ENCODE measurements around the gene LAMB4. TPM values are rescaled to one million over a fixed set of nuclear protein-coding genes. Genes with fewer than 3 reads are reported as not detected.

LAMB4 gene
- total RNA-seq, 2 donors from 2014 or later, result not detected

DNA sequence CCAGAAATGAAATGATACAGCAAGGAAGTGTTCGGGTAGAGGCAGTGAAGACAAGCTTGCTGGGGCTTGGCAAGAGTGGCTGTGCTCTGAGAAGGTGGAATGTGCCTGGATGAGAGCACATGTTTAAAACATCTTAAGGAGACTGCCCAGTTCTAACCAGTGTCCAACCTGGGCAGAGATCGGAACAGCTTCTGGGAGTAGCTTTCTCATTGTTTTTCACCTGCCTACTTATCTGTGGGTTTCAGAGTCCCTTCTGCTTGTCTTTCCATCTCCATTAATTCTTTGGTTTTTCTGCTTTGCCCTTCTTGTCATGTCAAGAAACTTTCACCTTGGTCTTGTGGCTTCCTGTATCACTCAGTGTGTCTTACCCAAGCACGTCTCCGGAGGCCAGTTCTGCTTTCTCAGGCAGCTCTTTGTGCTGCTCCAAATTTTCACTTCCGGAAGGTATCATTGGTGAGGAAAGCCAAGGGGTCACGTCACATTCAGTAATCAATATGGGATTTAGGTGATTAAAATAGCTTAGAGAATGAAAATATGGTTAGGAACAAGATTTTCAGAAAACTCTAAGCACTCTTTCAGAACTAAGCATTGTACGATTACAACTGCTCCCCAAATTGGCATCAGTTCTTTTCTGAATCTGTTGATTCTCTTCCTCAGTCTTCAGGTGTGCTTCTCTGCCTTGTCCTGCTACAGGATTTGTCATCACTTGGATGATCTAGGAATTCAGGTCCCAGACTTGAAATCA is 5.5 kb upstream of the LAMB4 start:
- H3K36me3 Mint-ChIP-seq, result no peaks in the 10 kb centered on the region
- peak overlapping the region; percentile 53 for H3K4me3 Mint-ChIP-seq
- H3K27ac Mint-ChIP-seq, result peak overlapping the region; percentile 9 to 42
- ATAC-seq (peak; percentile 86 to 89), DNase-seq (ENCODE audit: low spot score) (no peak)
- H3K4me1 Mint-ChIP-seq (ENCODE audit: low read depth in 2 of 2), result peaks cover 17 to 18% of the 10 kb centered on the region in 2 donors
- no peaks in the 10 kb centered on the region for H3K9me3 Mint-ChIP-seq
- H3K27me3 Mint-ChIP-seq, result peaks cover 2 to 12% of the 10 kb centered on the region in 2 donors

DNA sequence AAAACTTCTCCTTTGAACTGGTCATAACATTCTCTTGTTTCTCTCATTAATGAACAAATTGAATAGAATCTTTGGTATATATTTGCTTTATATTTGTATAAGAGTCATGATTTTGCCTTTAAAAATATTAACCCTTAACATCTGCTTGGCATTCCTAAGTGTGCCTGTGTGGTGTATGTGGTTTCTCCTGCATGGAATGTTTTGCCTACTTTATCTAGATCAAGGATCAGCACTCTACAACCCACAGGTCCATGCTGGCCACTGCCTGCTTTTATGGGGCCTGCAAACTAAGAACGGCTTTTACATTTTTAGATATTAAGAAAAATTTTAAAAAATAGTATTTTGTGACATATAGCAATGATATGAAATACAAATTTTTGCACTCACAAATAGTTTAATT is 4.3 kb upstream of the LAMB4 start:
- peaks cover 17 to 18% of the 10 kb centered on the region in 2 donors for H3K4me1 Mint-ChIP-seq (ENCODE audit: low read depth in 2 of 2)
- ATAC-seq (no peak), DNase-seq (ENCODE audit: low spot score) (no peak)
- no peaks in the 10 kb centered on the region for H3K36me3 Mint-ChIP-seq
- H3K27ac Mint-ChIP-seq, result no peak overlapping the region
- no peaks in the 10 kb centered on the region for H3K9me3 Mint-ChIP-seq
- peaks cover 2 to 12% of the 10 kb centered on the region in 2 donors for H3K27me3 Mint-ChIP-seq
- H3K4me3 Mint-ChIP-seq, result no peak overlapping the region

DNA sequence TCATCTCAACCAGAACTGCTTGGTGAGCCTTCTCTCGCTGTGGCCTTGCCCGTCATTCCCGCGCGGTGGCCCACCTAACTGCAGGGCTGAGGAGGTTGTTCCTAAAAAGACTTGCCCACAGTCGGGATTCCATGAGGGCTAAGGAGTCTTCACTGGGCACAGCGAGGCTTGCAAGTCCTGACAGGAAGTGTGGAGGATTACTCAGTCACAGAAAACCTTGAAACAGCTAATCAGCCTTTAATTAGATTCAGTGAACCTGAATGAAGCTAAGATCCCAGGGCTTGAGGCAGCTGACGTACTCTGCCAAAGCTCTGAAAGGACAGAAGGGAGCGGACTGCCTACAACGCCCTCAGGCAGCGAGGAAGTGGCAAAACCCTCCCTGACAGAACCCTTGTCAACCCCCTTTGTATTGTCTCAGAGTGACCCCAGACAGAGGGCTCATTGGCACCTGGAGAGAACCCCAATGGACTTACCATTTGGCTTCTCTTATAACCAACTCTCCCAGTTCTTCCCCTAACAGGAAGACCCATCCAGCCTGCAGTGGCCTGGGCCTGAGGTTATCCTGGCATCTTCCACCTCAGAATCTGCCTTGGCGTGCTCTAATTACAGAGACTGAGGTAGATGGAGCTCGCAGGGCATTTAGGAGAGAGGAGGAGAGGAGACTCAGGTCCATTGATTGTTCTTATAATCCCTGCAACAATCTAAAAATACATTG is 2.5 kb upstream of the LAMB4 start:
- ATAC-seq, result no peak
- peaks cover 2 to 8% of the 10 kb centered on the region in 2 donors for H3K27me3 Mint-ChIP-seq
- H3K36me3 Mint-ChIP-seq, result no peaks in the 10 kb centered on the region

DNA sequence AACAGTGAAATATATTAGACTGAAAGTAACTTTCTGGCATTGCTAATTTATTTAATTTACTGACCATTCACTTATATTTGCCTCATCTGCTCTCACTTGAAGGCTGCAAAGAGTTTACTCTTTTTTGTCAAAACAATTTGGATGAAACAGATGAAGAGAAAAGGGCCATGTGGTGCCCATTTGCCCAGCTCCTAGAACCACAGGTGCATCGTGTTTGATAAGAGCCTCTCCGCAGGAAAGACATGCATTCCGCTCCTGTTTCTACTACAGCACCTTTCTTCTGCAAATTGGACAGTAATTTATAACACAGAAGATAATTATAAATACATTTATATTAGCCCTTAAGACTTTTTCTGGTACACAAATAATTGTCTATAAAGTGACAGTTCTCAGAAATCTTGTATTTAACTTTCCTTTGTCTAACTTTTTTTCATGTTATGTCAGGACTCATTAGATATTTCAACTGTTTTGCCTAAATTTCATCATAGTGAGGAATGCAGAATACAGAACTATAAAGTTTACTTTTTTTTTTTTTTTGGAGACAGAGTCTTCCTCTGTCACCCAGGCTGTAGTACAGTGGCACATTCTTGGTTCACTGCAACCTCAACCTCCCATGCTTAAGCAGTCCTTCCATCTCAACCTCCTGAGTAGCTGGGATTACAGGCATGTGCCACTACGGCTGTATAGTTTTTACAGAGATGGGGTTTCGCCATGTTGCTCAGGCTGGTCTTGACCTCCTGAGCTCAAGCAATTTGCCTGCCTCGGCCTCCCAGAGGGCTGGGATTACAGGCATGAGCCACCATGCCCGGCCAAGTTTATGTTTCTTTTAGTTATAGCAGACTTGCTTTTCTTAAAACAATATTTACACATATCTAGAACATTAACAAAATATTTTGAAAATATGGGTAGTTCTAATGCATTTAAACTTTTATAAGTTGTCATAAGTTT is 869 bp downstream of the LAMB4 start:
- peaks cover 2 to 5% of the 10 kb centered on the region in 2 donors for H3K27me3 Mint-ChIP-seq
- H3K9me3 Mint-ChIP-seq, result no peaks in the 10 kb centered on the region
- no peaks in the 10 kb centered on the region for H3K4me1 Mint-ChIP-seq (ENCODE audit: low read depth in 2 of 2)
- no peak for ATAC-seq
- no peak overlapping the region for H3K4me3 Mint-ChIP-seq
- no peaks in the 10 kb centered on the region for H3K36me3 Mint-ChIP-seq
- no peak for DNase-seq (ENCODE audit: low spot score)
- no peak overlapping the region for H3K27ac Mint-ChIP-seq

More for the DNA sequence above, 2.5 kb upstream of the LAMB4 start:
- Mint-ChIP-seq H3K4me3 (no peak overlapping the region), H3K9me3 (no peaks in the 10 kb centered on the region), H3K4me1 (ENCODE audit: low read depth in 2 of 2) (peaks cover 17 to 18% of the 10 kb centered on the region in 2 donors), H3K27ac (no peak overlapping the region)
- DNase-seq (ENCODE audit: low spot score), result no peak

DNA sequence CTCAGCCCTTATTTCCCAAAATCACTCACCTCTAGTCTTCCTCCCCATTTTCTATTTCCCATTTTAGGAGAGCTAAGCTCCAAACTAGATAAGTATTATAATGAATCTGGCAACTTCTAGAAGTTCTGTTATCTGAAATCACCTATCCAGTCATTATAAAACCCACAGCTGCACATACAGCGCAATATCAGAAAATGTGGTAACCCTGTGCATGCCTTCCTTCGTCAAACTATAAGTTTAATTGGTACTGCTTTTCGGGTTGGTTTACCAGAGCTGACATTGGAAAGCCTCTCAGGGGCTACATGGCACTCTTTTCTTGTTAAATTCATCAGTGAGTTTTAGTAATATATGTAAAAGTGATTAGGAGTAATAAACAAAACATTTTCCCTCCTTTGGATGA is 1.6 kb downstream of the LAMB4 start:
- DNase-seq (ENCODE audit: low spot score) (no peak), ATAC-seq (no peak)
- H3K4me1 Mint-ChIP-seq (ENCODE audit: low read depth in 2 of 2), result no peaks in the 10 kb centered on the region
- H3K36me3 Mint-ChIP-seq, result no peaks in the 10 kb centered on the region
- H3K9me3 Mint-ChIP-seq, result no peaks in the 10 kb centered on the region
- peaks cover 2 to 5% of the 10 kb centered on the region in 2 donors for H3K27me3 Mint-ChIP-seq
- H3K27ac Mint-ChIP-seq, result no peak overlapping the region
- no peak overlapping the region for H3K4me3 Mint-ChIP-seq

DNA sequence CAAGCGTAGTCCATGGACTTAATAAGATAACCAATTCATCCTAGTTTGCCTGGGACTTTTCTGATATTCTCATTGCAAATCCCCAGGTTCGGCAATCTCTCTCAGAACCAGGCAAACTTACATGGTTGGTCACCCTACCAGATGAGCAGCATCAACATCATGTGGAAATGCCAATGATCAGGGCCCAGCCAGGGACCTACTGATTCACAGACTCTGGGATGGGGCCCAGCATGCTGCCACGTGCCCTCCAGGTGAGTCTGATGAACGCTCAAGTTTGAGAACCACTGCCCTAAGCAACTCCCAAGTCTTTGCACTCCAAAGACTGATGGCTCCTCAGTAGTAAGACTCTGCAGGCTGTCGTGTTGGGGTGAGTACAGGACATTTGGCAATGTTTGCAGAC is 2.7 kb downstream of the LAMB4 start:
- H3K27ac Mint-ChIP-seq, result no peak overlapping the region
- no peak overlapping the region for H3K4me3 Mint-ChIP-seq

DNA sequence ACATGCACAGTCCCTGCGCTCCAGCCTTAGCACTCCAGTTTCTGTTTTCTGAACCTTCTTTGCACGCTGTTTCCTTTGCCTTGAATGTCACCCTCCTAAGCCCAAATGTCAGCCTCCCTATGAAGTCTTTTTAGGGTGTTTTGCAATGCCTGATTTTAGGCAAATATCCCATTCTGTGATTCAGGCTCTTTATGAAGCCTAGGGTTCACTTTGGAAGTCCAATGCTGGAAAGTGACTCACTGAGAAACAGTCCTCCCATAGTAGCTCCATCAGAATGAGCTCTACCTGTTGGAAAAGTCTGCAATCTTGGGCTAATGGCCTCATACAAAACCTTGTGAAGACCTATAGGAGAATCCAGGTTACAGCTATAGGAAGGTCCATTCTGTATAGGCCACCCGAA is 5.3 kb downstream of the LAMB4 start:
- no peaks in the 10 kb centered on the region for H3K36me3 Mint-ChIP-seq
- no peak for ATAC-seq
- no peak for DNase-seq (ENCODE audit: low spot score)
- H3K27ac Mint-ChIP-seq, result no peak overlapping the region
- no peaks in the 10 kb centered on the region for H3K4me1 Mint-ChIP-seq (ENCODE audit: low read depth in 2 of 2)
- H3K9me3 Mint-ChIP-seq, result no peaks in the 10 kb centered on the region
- no peak overlapping the region for H3K4me3 Mint-ChIP-seq
- H3K27me3 Mint-ChIP-seq, result no peaks in the 10 kb centered on the region

More for the DNA sequence above, 2.7 kb downstream of the LAMB4 start:
- Mint-ChIP-seq H3K9me3 (no peaks in the 10 kb centered on the region), H3K4me1 (ENCODE audit: low read depth in 2 of 2) (no peaks in the 10 kb centered on the region), H3K27me3 (peaks cover under 1 to 5% of the 10 kb centered on the region in 2 donors), H3K36me3 (no peaks in the 10 kb centered on the region)
- ATAC-seq (no peak), DNase-seq (ENCODE audit: low spot score) (no peak)

DNA sequence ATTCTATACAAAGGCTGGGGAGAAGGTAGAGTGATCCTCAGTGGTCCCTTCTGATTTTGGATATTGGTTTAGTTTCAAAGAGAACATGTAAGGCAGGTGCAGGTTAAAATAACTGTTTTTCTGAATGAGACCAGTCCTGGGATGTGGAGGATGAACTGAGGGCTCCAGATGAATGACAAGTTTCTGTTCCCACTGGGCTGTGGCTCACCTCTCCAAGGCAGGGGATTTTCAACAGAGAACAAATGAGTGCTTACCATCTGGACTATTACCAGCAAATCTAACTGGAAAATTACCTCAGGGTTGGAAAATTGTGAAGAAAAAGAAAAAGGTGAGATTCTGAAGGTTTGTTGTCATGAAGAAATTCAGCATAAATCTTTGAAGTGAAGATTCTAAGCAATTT is 8.0 kb downstream of the LAMB4 start:
- ATAC-seq (no peak), DNase-seq (ENCODE audit: low spot score) (no peak)
- no peaks in the 10 kb centered on the region for H3K9me3 Mint-ChIP-seq
- H3K27me3 Mint-ChIP-seq, result no peaks in the 10 kb centered on the region
- H3K27ac Mint-ChIP-seq, result no peak overlapping the region
- no peaks in the 10 kb centered on the region for H3K4me1 Mint-ChIP-seq (ENCODE audit: low read depth in 2 of 2)
- no peaks in the 10 kb centered on the region for H3K36me3 Mint-ChIP-seq
- H3K4me3 Mint-ChIP-seq, result no peak overlapping the region

DNA sequence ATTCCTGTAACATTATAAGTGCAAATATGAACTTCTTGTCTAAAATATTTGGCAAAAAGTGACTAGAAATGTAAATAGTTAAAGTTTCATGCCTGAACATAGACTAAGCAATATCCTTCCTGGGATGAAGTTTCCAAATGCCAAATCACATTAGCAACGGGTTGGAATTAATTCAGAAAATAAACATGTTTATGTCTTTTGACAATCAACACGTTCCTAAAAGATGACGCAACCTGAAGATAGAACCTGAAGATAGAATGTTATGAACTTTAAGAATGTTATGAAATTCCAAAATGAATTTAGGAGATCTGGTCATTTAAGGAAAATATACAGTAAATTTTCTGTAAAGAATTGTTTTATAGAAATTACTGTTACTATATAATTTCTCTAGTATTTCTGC is 9.2 kb downstream of the LAMB4 start:
- Mint-ChIP-seq H3K4me1 (ENCODE audit: low read depth in 2 of 2) (no peaks in the 10 kb centered on the region), H3K27ac (no peak overlapping the region), H3K4me3 (no peak overlapping the region), H3K9me3 (no peaks in the 10 kb centered on the region), H3K36me3 (no peaks in the 10 kb centered on the region), H3K27me3 (no peaks in the 10 kb centered on the region)
- ATAC-seq (no peak), DNase-seq (ENCODE audit: low spot score) (no peak)

DNA sequence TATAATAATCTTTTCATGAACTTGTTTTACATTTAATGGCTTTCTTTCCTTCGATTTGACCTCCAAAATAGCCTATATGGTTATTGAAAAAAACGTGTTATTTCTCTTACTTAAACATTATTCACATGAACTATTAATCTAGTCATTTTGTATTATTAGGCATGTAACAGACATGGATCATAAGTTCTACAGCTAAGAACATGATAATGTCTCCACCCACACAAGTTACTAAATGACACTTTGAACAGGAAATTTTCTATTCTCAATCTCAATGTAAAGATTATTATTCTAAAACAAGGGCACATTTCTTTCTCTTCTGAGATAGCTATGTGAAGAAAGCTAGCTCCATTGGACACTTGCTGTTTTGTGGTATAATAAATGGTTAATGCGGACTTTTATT is 10.0 kb downstream of the LAMB4 start:
- DNase-seq (ENCODE audit: low spot score), result no peak
- Mint-ChIP-seq H3K27ac (no peak overlapping the region), H3K36me3 (no peaks in the 10 kb centered on the region), H3K4me3 (no peak overlapping the region), H3K27me3 (no peaks in the 10 kb centered on the region), H3K4me1 (ENCODE audit: low read depth in 2 of 2) (no peaks in the 10 kb centered on the region), H3K9me3 (no peaks in the 10 kb centered on the region)
- ATAC-seq, result no peak

DNA sequence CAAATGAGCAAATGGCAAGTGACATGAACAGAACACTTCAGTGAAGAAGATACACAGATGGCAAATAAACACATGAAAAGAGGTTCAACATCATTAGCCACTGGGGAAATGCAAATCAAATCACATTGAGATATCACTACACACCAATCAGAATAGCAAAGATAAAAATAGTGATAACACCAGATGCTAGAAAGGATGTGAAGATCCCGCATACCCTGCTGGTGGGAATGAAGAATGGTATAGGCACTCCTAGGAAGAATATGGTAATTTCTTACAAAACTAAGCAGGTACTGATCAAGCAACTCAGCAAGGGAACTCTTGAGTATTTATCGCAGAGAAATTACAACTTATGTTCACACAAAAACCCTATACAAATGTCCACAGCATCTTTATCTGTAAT is 11.2 kb downstream of the LAMB4 start:
- Mint-ChIP-seq H3K36me3 (no peaks in the 10 kb centered on the region), H3K4me3 (no peak overlapping the region), H3K4me1 (ENCODE audit: low read depth in 2 of 2) (no peaks in the 10 kb centered on the region), H3K27me3 (no peaks in the 10 kb centered on the region), H3K27ac (no peak overlapping the region), H3K9me3 (no peaks in the 10 kb centered on the region)
- DNase-seq (ENCODE audit: low spot score), result no peak
- ATAC-seq, result no peak

DNA sequence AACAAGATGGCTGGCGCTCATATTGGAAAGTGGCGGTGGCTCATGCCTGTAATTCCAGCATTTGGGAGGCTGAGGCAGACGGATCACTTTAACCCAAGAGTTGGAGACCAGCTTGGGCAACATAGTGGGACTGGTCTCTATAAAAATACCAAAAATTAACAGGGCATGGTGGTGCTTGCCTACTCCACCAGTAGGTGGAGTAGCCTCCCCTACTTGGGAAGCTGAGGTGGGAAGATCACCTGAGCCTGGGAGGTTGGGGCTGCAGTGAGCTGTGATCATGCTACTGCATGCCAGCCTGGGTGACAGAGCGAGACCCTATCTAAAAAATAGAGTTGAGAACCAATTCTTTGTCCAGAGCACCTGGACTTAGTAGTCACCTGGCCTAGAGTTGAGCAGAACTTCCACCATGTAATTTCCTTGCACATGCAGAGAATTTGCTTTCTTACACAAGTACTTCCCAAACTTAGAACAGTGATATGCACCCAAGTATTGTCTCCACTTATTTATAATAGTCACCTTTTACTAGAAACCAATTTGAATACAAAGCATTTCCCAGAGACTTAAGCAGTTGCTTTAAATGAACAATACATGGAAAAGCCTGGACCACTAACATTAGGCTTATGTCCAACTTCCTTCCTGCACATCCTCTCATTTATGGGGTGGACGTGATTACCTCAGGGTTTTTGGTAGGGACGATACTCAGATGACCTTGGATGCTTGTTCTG is 15.9 kb downstream of the LAMB4 start:
- no peak for DNase-seq (ENCODE audit: low spot score)
- Mint-ChIP-seq H3K27ac (no peak overlapping the region), H3K36me3 (no peaks in the 10 kb centered on the region), H3K27me3 (no peaks in the 10 kb centered on the region), H3K9me3 (no peaks in the 10 kb centered on the region), H3K4me1 (ENCODE audit: low read depth in 2 of 2) (no peaks in the 10 kb centered on the region), H3K4me3 (no peak overlapping the region)
- peak; percentile 44 to 57 for ATAC-seq

DNA sequence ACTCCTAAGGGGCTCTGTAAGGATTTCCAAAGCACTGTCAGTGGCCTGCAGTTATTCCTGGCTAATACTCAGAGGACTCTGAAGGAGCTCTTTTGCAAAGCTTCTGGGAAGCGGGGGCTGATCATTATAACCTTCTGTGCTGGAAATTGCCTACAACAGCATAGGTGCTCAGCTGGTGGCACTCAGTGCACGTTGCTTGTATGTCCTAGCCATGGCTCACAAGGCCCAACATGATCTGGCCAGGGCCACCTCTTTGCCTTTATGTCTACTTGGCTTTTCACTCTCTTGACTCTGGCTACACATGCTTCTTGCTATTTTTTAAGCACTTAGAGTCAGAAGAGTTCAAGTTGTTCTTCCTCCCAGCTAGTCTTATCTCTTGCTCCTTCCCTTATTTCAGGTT is 17.5 kb downstream of the LAMB4 start:
- Mint-ChIP-seq H3K9me3 (no peaks in the 10 kb centered on the region), H3K27me3 (no peaks in the 10 kb centered on the region), H3K4me1 (ENCODE audit: low read depth in 2 of 2) (no peaks in the 10 kb centered on the region), H3K27ac (no peak overlapping the region), H3K4me3 (no peak overlapping the region), H3K36me3 (no peaks in the 10 kb centered on the region)
- ATAC-seq (no peak), DNase-seq (ENCODE audit: low spot score) (no peak)
